K562 (cell line): Measurements from ENCODE around the gene UBAP1L. TPM values are rescaled to one million over a fixed set of nuclear protein-coding genes. Genes with fewer than 3 reads are reported as not detected.

Experiments used
- ATAC-seq: fragments of 200-7000 bp; cut with Tn5 transposase; 3 replicates; pipeline ENCODE4 v1.9.1; 2020; ENCODE audit warnings: moderate library complexity
- Bru-seq: library from RNA; stranded (reverse); fragments of 400-500 nt; gene quantifications from one replicate; lab custom pipeline; 2021; lab: Mats Ljungman, UMichigan
- BruChase-seq, 2 experiments: library from RNA; stranded (reverse); fragments of 400-500 nt; gene quantifications; one replicate each; lab custom pipeline; 2021; lab: Mats Ljungman, UMichigan
- BruUV-seq: library from RNA; stranded (reverse); fragments of 400-500 nt; replicated peaks from 2 replicates; lab custom pipeline; 2021; lab: Mats Ljungman, UMichigan
- CTCF ChIA-PET: fragments of 300-600 bp; formaldehyde crosslinking; extraction: SDS; loops from one replicate; lab custom pipeline; 2021; ENCODE audit warnings: low intra/inter-chr PET ratio; lab: Yijun Ruan, JAX
- POLR2A ChIA-PET: fragments of 300-600, 350-650 bp; sonication (Branson Sonifier 250); formaldehyde crosslinking; extraction: SDS; loops from one replicate; lab custom pipeline; 2021; ENCODE audit warnings: antibody characterized with exemption, inconsistent platforms; lab: Yijun Ruan, JAX
- DNase-seq, 4 experiments: peaks; one replicate each; pipeline versions ENCODE4 v3.0.0 to v3.0.0-alpha.2; 2011 to 2018; ENCODE audit warnings: low spot score in 3 of 4, mixed read lengths in 3 of 4; ENCODE audit errors: extremely low read depth in 1 of 4
- FAIRE-seq: peaks from 2 replicates; lab custom pipeline; 2011; peaks lifted over from hg19 to GRCh38; lab: Jason Lieb, UNC
- H2AFZ ChIP-seq: 2 replicates; pipeline ENCODE4 v1.6.0; 2011; ENCODE audit warnings: low read depth, low read length, control low read depth, inconsistent platforms
- H3K27ac ChIP-seq: fragments of 200-600 bp; 3 replicates; pipeline ENCODE4 v1.8.0; 2011; ENCODE audit warnings: low read depth, mild to moderate bottlenecking, control low read depth, inconsistent platforms, low read length, moderate library complexity, mixed read lengths; ENCODE audit errors: extremely low read depth
- H3K27me3 ChIP-seq, 2 experiments: fragments of 300-600 bp in 1 of 2; 2 replicates in 1 of 2; 3 replicates in 1 of 2; pipeline versions ENCODE4 v1.6.0 to v1.8.0; 2011; ENCODE audit warnings: inconsistent platforms in 2 of 2, low read length in 2 of 2, mild to moderate bottlenecking in 1 of 2, mixed read lengths in 1 of 2, moderate library complexity in 1 of 2; ENCODE audit not compliant: control insufficient read depth in 2 of 2, insufficient read depth in 2 of 2
- H3K36me3 ChIP-seq: fragments of 300-600 bp; 3 replicates; pipeline ENCODE4 v1.8.0; 2011; ENCODE audit warnings: mild to moderate bottlenecking, low read length, inconsistent platforms; ENCODE audit not compliant: control insufficient read depth, insufficient read depth
- H3K4me1 ChIP-seq, 2 experiments: fragments of 200-600 bp in 1 of 2; replicated peaks in 1 of 2; 2 replicates in 1 of 2; 3 replicates in 1 of 2; pipeline versions ENCODE4 v1.5.1 to v1.8.0; 2011; ENCODE audit warnings: inconsistent platforms in 2 of 2, low read length in 2 of 2, mild to moderate bottlenecking in 1 of 2, mixed read lengths in 1 of 2, moderate library complexity in 1 of 2; ENCODE audit not compliant: control insufficient read depth in 2 of 2, insufficient read depth in 2 of 2
- H3K4me2 ChIP-seq: 2 replicates; pipeline ENCODE4 v1.6.1; 2011; ENCODE audit warnings: low read length, control low read depth, inconsistent platforms, mixed read lengths; ENCODE audit not compliant: insufficient read depth
- H3K4me3 ChIP-seq: fragments of 200-600 bp; sonication (generic), shearing (Covaris generic); 2 replicates; pipeline ENCODE4 v1.5.1; 2016; ENCODE audit warnings: control low read depth, inconsistent platforms
- H3K79me2 ChIP-seq: fragments of 200-600 bp; 3 replicates; pipeline ENCODE4 v1.8.0; 2011; ENCODE audit warnings: low read length, inconsistent platforms; ENCODE audit not compliant: control insufficient read depth, insufficient read depth
- H3K9ac ChIP-seq, 2 experiments: 2 replicates each; pipeline versions ENCODE4 v1.6.0 to v1.6.1; 2011; ENCODE audit warnings: low read depth in 2 of 2, low read length in 2 of 2, control low read depth in 1 of 2, inconsistent platforms in 1 of 2, mild to moderate bottlenecking in 1 of 2, mixed read lengths in 1 of 2; ENCODE audit not compliant: insufficient read depth in 1 of 2
- H3K9me1 ChIP-seq: one replicate; pipeline ENCODE4 v1.6.0; 2011; ENCODE audit warnings: inconsistent platforms, mild to moderate bottlenecking, low read length, moderate library complexity; ENCODE audit not compliant: control insufficient read depth, insufficient read depth
- H3K9me3 ChIP-seq: replicated peaks from 2 replicates; pipeline ENCODE4 v1.5.1; 2011; ENCODE audit warnings: low read depth, low read length, inconsistent platforms; ENCODE audit not compliant: control insufficient read depth, insufficient read depth
- H4K20me1 ChIP-seq: replicated peaks from 2 replicates; pipeline ENCODE4 v1.6.1; 2011; ENCODE audit warnings: low read length, inconsistent platforms, mixed read lengths; ENCODE audit not compliant: control insufficient read depth, insufficient read depth
- BRD4 ChIP-seq: fragments of 200-600 bp; sonication (generic); IDR thresholded peaks from 2 replicates; pipeline ENCODE4 v1.6.1; 2017; ENCODE audit warnings: inconsistent platforms
- CEBPZ ChIP-seq: fragments of 150-350 bp; IDR thresholded peaks from 2 replicates; pipeline ENCODE4 v1.6.1; 2014; ENCODE audit warnings: low read depth, mild to moderate bottlenecking, low read length, borderline replicate concordance
- MTF1 ChIP-seq: fragments of 250-450 bp; sonication (Bioruptor Pico); IDR thresholded peaks from 2 replicates; pipeline ENCODE4 v1.9.0; 2021; ENCODE audit warnings: moderate library complexity, mild to moderate bottlenecking, inconsistent platforms, borderline replicate concordance
- MYBL2 ChIP-seq, 2 experiments: fragments of 450-650 bp in 1 of 2; sonication (generic) in 1 of 2; formaldehyde crosslinking in 1 of 2; IDR thresholded peaks; 2 replicates each; pipeline versions ENCODE4 v1.6.1 to v1.8.1; 2017 to 2022; ENCODE audit warnings: borderline replicate concordance in 1 of 2, inconsistent platforms in 1 of 2, low read depth in 1 of 2, mild to moderate bottlenecking in 1 of 2, missing genetic modification reagents in 1 of 2, moderate library complexity in 1 of 2
- NR2C2 ChIP-seq, 2 experiments: fragments of 200-800 bp in 1 of 2; sonication (Bioruptor generic) in 1 of 2; sonication (generic) in 1 of 2; formaldehyde crosslinking in 1 of 2; IDR thresholded peaks; 2 replicates each; pipeline versions ENCODE4 v1.6.1 to v1.8.0; 2016 to 2022; ENCODE audit warnings: mild to moderate bottlenecking in 1 of 2, missing compliant biosample characterization in 1 of 2, missing genetic modification characterization in 1 of 2, missing genetic modification reagents in 1 of 2
- SRF ChIP-seq, 2 experiments: fragments of 250-450, 450-650 bp in 1 of 2; sonication (Bioruptor Pico) in 1 of 2; sonication (generic) in 1 of 2; formaldehyde crosslinking; IDR thresholded peaks; 2 replicates each; pipeline versions ENCODE4 v1.5.0 to v1.5.1; 2020 to 2022; ENCODE audit warnings: mild to moderate bottlenecking in 1 of 2, missing genetic modification reagents in 1 of 2
- TCFL5 ChIP-seq: fragments of 250-450 bp; sonication (Bioruptor Pico); conservative IDR thresholded peaks from 2 replicates; pipeline ENCODE4 v1.6.1; 2021; ENCODE audit warnings: mild to moderate bottlenecking, moderate library complexity, matching md5 sums
- TEAD2 ChIP-seq: fragments of 450-650 bp; IDR thresholded peaks from 2 replicates; pipeline ENCODE4 v1.6.1; 2016; ENCODE audit warnings: missing genetic modification characterization, control low read depth, missing compliant biosample characterization
- XRCC5 ChIP-seq: fragments of 200-400 bp; formaldehyde crosslinking; IDR thresholded peaks from 2 replicates; pipeline ENCODE4 v1.6.1; 2017; ENCODE audit warnings: low read depth, mild to moderate bottlenecking, low read length
- ZNF699 ChIP-seq: fragments of 250-450 bp; sonication (Bioruptor Pico); IDR thresholded peaks from 2 replicates; pipeline ENCODE4 v1.8.0; 2021; ENCODE audit warnings: mild to moderate bottlenecking, moderate library complexity; ENCODE audit not compliant: insufficient replicate concordance
- ZNF76 ChIP-seq: fragments of 250-450 bp; sonication (Bioruptor Pico); IDR thresholded peaks from 2 replicates; pipeline ENCODE4 v1.4.0; 2020; ENCODE audit warnings: mild to moderate bottlenecking, moderate library complexity, borderline replicate concordance
- WGBS: fragments of 100-300 bp; shearing (Covaris generic); methylation state at CpG from one replicate; pipeline ENCODE4 v1.1.6; 2016; ENCODE audit warnings: low coverage, mixed read lengths; ENCODE audit not compliant: insufficient coverage; ENCODE audit errors: missing lambda C conversion rate; 5-methylcytosine and 5-hydroxymethylcytosine counted together
- in situ Hi-C: fragments of 300-500 bp; cut with MboI; formaldehyde crosslinking; loops from 4 replicates; pipeline ENCODE4 v1.15.0; 2018; ENCODE audit warnings: inconsistent platforms, mixed read lengths
- intact Hi-C: fragments of 100-400 bp; cut with micrococcal nuclease; formaldehyde crosslinking; loops from 2 replicates; pipeline ENCODE4 v1.14.2; 2022
- long read RNA-seq, 3 experiments: library from polyadenylated mRNA in 2 of 3; library from RNA in 1 of 3; unstranded in 2 of 3; stranded (forward) in 1 of 3; transcript quantifications; one replicate each; pipeline ENCODE4 v2.0.0, GENCODE V29; 2019 to 2022
- polyA minus RNA-seq, 3 experiments: library from RNA; depleted of rRNA, polyadenylated mRNA; stranded (reverse); fragments of >200 nt; gene quantifications; 2 replicates each; pipeline ENCODE4 v1.2.3, GENCODE V29; 2011
- polyA plus RNA-seq, 8 experiments: library from polyadenylated mRNA; depleted of rRNA in 4 of 8; stranded (reverse) in 5 of 8; unstranded in 3 of 8; fragments of >200 nt; fragmentation: Nextera tagmentation in 2 of 8; fragmentation: Illumina TruSeq in 1 of 8; extraction: Ambion mirVana in 2 of 8; extraction: Trizol in 1 of 8; gene quantifications; 2 replicates each; pipeline versions ENCODE4 v1.2.1 to v1.2.3, GENCODE V29; 2011 to 2014; ENCODE audit warnings: inconsistent platforms in 1 of 8, missing spikeins in 1 of 8
- total RNA-seq, 7 experiments: library from RNA; depleted of rRNA in 6 of 7; stranded (reverse); fragments of >200 nt in 6 of 7; fragmentation: Illumina TruSeq in 2 of 7; extraction: Trizol in 2 of 7; gene quantifications; 2 replicates each; pipeline versions ENCODE4 v1.2.1 to v1.2.3, GENCODE V29; 2011 to 2021; ENCODE audit warnings: low replicate concordance in 1 of 7

Gene UBAP1L
- total RNA-seq (2011; cell fraction: chromatin; rRNA removed; ENCODE audit: low replicate concordance) = 6.4 and 11.8 TPM in 2 replicates
- 5.0 and 5.8 TPM in 2 replicates for total RNA-seq (2011; cell fraction: nucleolus; rRNA removed)
- 6.7 and 9.3 TPM in 2 replicates for total RNA-seq (2011; cell fraction: nucleoplasm; rRNA removed)
- total RNA-seq (2014; rRNA removed) (0.41 and 0.49 TPM in 2 replicates), total RNA-seq (2014; rRNA removed; fragmentation: Illumina TruSeq; extraction: Trizol) (0.33 and 0.41 TPM in 2 replicates), total RNA-seq (2015; rRNA removed; fragmentation: Illumina TruSeq; extraction: Trizol) (0.58 and 0.68 TPM in 2 replicates), total RNA-seq (2021) (0.71 and 1.0 TPM in 2 replicates), polyA plus RNA-seq (2011; rRNA removed) (0.25 and 0.51 TPM in 2 replicates), polyA plus RNA-seq (2014; fragmentation: Illumina TruSeq; extraction: Trizol) (0.16 and 0.21 TPM in 2 replicates), polyA plus RNA-seq (2014; fragmentation: Nextera tagmentation; extraction: Ambion mirVana) (not detected), polyA plus RNA-seq (2014; rRNA removed) (0.44 and 0.70 TPM in 2 replicates), polyA minus RNA-seq (2011; rRNA and poly(A)+ RNA removed) (0.77 and 1.4 TPM in 2 replicates), Bru-seq, nascent RNA (percentile 54 among the genes with signal in this experiment), BruChase-seq, experiment 1, labeled RNA remaining after a 2-hour chase (percentile 65 among the genes with signal in this experiment), BruChase-seq, experiment 2, labeled RNA remaining after a 6-hour chase (percentile 61 among the genes with signal in this experiment)
- polyA plus RNA-seq (2011; cell fraction: cytosol; rRNA removed) = 0.10 and 0.24 TPM in 2 replicates
- 1.9 and 2.7 TPM in 2 replicates for polyA plus RNA-seq (2011; cell fraction: nucleus; rRNA removed)
- 0.43 and 0.72 TPM in 2 replicates for polyA plus RNA-seq (2012)
- 0.27 TPM in 1 of 2 replicates, not detected in the other for polyA minus RNA-seq (2011; cell fraction: cytosol; rRNA and poly(A)+ RNA removed)
- 1.5 and 2.4 TPM in 2 replicates for polyA minus RNA-seq (2011; cell fraction: nucleus; rRNA and poly(A)+ RNA removed)
- long read RNA-seq, experiment 1, full-length matches to known transcripts = 1 of 1 reads
- long read RNA-seq, experiment 1, partial matches to known transcripts = 0 of 1 reads
- long read RNA-seq, experiment 1, other reads (novel, unspliced or antisense) = 0 of 1 reads
- long read RNA-seq, experiment 2 = 0 reads
- long read RNA-seq, experiment 3 = 0 reads

GRCh38 chr15:65115086-65115485, at the start of gene UBAP1L:
Gene UBAP1L (minus strand): TSS chr15:65115200. CDS start chr15:65106215, 8,985 bp downstream.
- 79% methylated on average over 2 of the region's 2 CpGs for WGBS
- no peak within 1 kb of the TSS for H3K4me3 ChIP-seq
- no peak within 1 kb of the TSS for H3K27ac ChIP-seq
- no peaks in the 10 kb centered on the region for H3K9me1 ChIP-seq
- in situ Hi-C loops = no loop called here
- H3K9me3 ChIP-seq = no peaks in the 10 kb centered on the region
- H3K79me2 ChIP-seq = no peaks in the 10 kb centered on the region
- H3K36me3 ChIP-seq = peaks cover 57% of the 10 kb centered on the region
- H3K4me1 ChIP-seq = peaks cover 0 to 4% of the 10 kb centered on the region in 2 experiments; a peak in 1 of 5 replicates
- intact Hi-C loops = no loop called here
- H4K20me1 ChIP-seq = no peaks in the 10 kb centered on the region; the same call in 1 of the 2 replicates
- ATAC-seq (no peak), FAIRE-seq (no peak), DNase-seq (no peak)
- POLR2A ChIA-PET = no interaction called here
- H3K4me2 ChIP-seq = no peak within 1 kb of the TSS
- no peaks in the 10 kb centered on the region for H3K27me3 ChIP-seq
- no TSS peak for BruUV-seq
- CTCF ChIA-PET = no interaction called here
- no peak within 1 kb of the TSS for H2AFZ ChIP-seq
- no peak within 1 kb of the TSS for H3K9ac ChIP-seq
- no peak for TF ChIP-seq CEBPZ
- no peak for TF ChIP-seq SRF (CRISPR knock-in tag; IDR thresholded peaks at IDR 0.05)
- no peak for TF ChIP-seq TEAD2 (tag)
- TF ChIP-seq XRCC5 = no peak
- no peak for TF ChIP-seq MTF1
- no peak for TF ChIP-seq ZNF76 (CRISPR knock-in tag)
- TF ChIP-seq ZNF699 (CRISPR knock-in tag) = no peak
- no peak for TF ChIP-seq TCFL5 (CRISPR knock-in tag)
- TF ChIP-seq BRD4 = no peak
- TF ChIP-seq NR2C2 (CRISPR knock-in tag; IDR thresholded peaks at IDR 0.05) = no peak
- no peak for TF ChIP-seq NR2C2 (tag; IDR thresholded peaks at IDR 0.05)
- no peak for TF ChIP-seq MYBL2 (IDR thresholded peaks at IDR 0.05; ENCODE audit: low read depth)
- TF ChIP-seq MYBL2 (CRISPR knock-in tag; IDR thresholded peaks at IDR 0.05; ENCODE audit: borderline replicate concordance) = no peak
